Keratinocyte (primary cell): ENCODE results near the gene MORN2. TPM values are rescaled to one million over a fixed set of nuclear protein-coding genes. Genes with fewer than 3 reads are reported as not detected.
"Not testable (repeated sequence)": the region's sequence is repeated elsewhere in the genome, so short reads cannot be mapped to it uniquely, and the experiment has no call there.

Experiments used
- DNase-seq: peaks from one replicate; pipeline ENCODE4 v3.0.0-alpha.2; 2011; ENCODE audit warnings: low read depth, missing footprints, low spot score
- FAIRE-seq: peaks from 2 replicates; lab custom pipeline; 2011; peaks lifted over from hg19 to GRCh38; lab: Jason Lieb, UNC
- H2AFZ ChIP-seq: 2 replicates; pipeline ENCODE4 v1.6.0; 2012; ENCODE audit warnings: low read length, control low read depth, inconsistent platforms; ENCODE audit not compliant: control insufficient read depth
- H3K27ac ChIP-seq: 2 replicates; pipeline ENCODE4 v1.5.1; 2011; ENCODE audit warnings: low read length; ENCODE audit not compliant: control insufficient read depth, insufficient read depth
- H3K27me3 ChIP-seq: 3 replicates; pipeline ENCODE4 v1.6.0; 2011; ENCODE audit warnings: low read length; ENCODE audit not compliant: control insufficient read depth, insufficient read depth; ENCODE audit errors: extremely low read depth
- H3K36me3 ChIP-seq, 2 experiments: 2 replicates in 1 of 2; 3 replicates in 1 of 2; pipeline ENCODE4 v1.5.1; 2011; ENCODE audit warnings: low read length in 2 of 2, mild to moderate bottlenecking in 1 of 2; ENCODE audit not compliant: control insufficient read depth in 2 of 2, insufficient read depth in 2 of 2; ENCODE audit errors: extremely low read depth in 1 of 2
- H3K4me1 ChIP-seq: 3 replicates; pipeline ENCODE4 v1.5.1; 2011; ENCODE audit warnings: low read length; ENCODE audit not compliant: control insufficient read depth, insufficient read depth; ENCODE audit errors: extremely low read depth
- H3K4me2 ChIP-seq: 3 replicates; pipeline ENCODE4 v1.6.0; 2011; ENCODE audit warnings: low read depth, low read length; ENCODE audit not compliant: control insufficient read depth, insufficient read depth; ENCODE audit errors: extremely low read depth
- H3K4me3 ChIP-seq, 3 experiments: fragments of 200-600 bp in 1 of 3; sonication (generic) in 1 of 3; 2 replicates in 2 of 3; 3 replicates in 1 of 3; pipeline ENCODE4 v1.5.1; 2011 to 2016; ENCODE audit warnings: low read length in 3 of 3, mild to moderate bottlenecking in 3 of 3, control low read depth in 2 of 3, inconsistent platforms in 1 of 3, low read depth in 1 of 3, mixed read lengths in 1 of 3, mixed run types in 1 of 3, moderate library complexity in 1 of 3; ENCODE audit not compliant: control insufficient read depth in 2 of 3, insufficient read depth in 2 of 3; ENCODE audit errors: extremely low read depth in 1 of 3
- H3K79me2 ChIP-seq: 2 replicates; pipeline ENCODE4 v1.6.0; 2012; ENCODE audit warnings: low read length; ENCODE audit not compliant: control insufficient read depth, insufficient read depth
- H3K9ac ChIP-seq: 3 replicates; pipeline ENCODE4 v1.6.0; 2011; ENCODE audit warnings: low read length; ENCODE audit not compliant: control insufficient read depth, insufficient read depth; ENCODE audit errors: extremely low read depth
- H3K9me1 ChIP-seq: 3 replicates; pipeline ENCODE4 v1.6.0; 2011; ENCODE audit warnings: low read length; ENCODE audit not compliant: control insufficient read depth, insufficient read depth; ENCODE audit errors: extremely low read depth
- H3K9me3 ChIP-seq: 2 replicates; pipeline ENCODE4 v1.5.1; 2012; ENCODE audit warnings: low read depth, low read length; ENCODE audit not compliant: control insufficient read depth
- H4K20me1 ChIP-seq: 3 replicates; pipeline ENCODE4 v1.6.0; 2011; ENCODE audit warnings: low read length; ENCODE audit not compliant: control insufficient read depth, insufficient read depth; ENCODE audit errors: extremely low read depth
- CTCF ChIP-seq, 3 experiments: IDR thresholded peaks in 1 of 3; conservative IDR thresholded peaks in 1 of 3; optimal IDR thresholded peaks in 1 of 3; 2 replicates in 2 of 3; 3 replicates in 1 of 3; pipeline versions ENCODE3 to v1.5.1; 2011; ENCODE audit warnings: low read length in 3 of 3, mild to moderate bottlenecking in 3 of 3, moderate library complexity in 2 of 3, control low read depth in 1 of 3, inconsistent platforms in 1 of 3; ENCODE audit not compliant: insufficient read depth in 2 of 3; ENCODE audit errors: extremely low read depth in 1 of 3
- EZH2 ChIP-seq: IDR thresholded peaks from one replicate; pipeline ENCODE4 v1.6.1; 2012; ENCODE audit warnings: inconsistent platforms, mild to moderate bottlenecking, low read length, moderate library complexity
- dilution Hi-C: fragments of 300-500 bp; cut with MboI; formaldehyde crosslinking; loops from one replicate; pipeline ENCODE4 v1.7.0; 2020; ENCODE audit warnings: low sequenced_read_pairs; ENCODE audit not compliant: extremely low pct_ligation_motif_present
- polyA minus RNA-seq, 3 experiments: library from RNA; depleted of rRNA, polyadenylated mRNA; stranded (reverse); fragments of >200 nt; gene quantifications; 1 replicate in 1 of 3; 2 replicates in 1 of 3; 3 replicates in 1 of 3; pipeline ENCODE4 v1.2.3, GENCODE V29; 2011
- polyA plus RNA-seq, 5 experiments: library from polyadenylated mRNA; depleted of rRNA in 3 of 5; stranded (reverse) in 3 of 5; stranded (forward) in 1 of 5; unstranded in 1 of 5; fragments of >200 nt; gene quantifications; 1 replicate in 1 of 5; 2 replicates in 3 of 5; 3 replicates in 1 of 5; pipeline versions ENCODE4 v1.2.1 to v1.2.3, GENCODE V29; 2011 to 2012; ENCODE audit warnings: missing spikeins in 2 of 5, low read depth in 1 of 5, low replicate concordance in 1 of 5

The MORN2 gene
- 12.3 to 22.5 TPM (median 15.0 TPM) in 3 replicates for polyA plus RNA-seq
- polyA plus RNA-seq (2011; ENCODE audit: low read depth): 9.2 TPM
- 17.9 and 21.9 TPM in 2 replicates for polyA plus RNA-seq (2011; cell fraction: cytosol; rRNA removed)
- 4.4 and 6.6 TPM in 2 replicates for polyA plus RNA-seq (2011; cell fraction: nucleus; rRNA removed)
- 20.0 and 22.4 TPM in 2 replicates for polyA plus RNA-seq (2012; ENCODE audit: low replicate concordance)
- 1.3 to 5.3 TPM (median 4.6 TPM) in 3 replicates for polyA minus RNA-seq
- 5.2 TPM for polyA minus RNA-seq (2011; cell fraction: cytosol; rRNA and poly(A)+ RNA removed)
- 1.5 and 3.3 TPM in 2 replicates for polyA minus RNA-seq (2011; cell fraction: nucleus; rRNA and poly(A)+ RNA removed)

- Histone ChIP-seq H3K79me2 (peaks cover 29% of the 10 kb centered on the region), H3K27ac (peak within 1 kb of the TSS; percentile 81), H3K9me3 (no peaks in the 10 kb centered on the region), H2AFZ (peak within 1 kb of the TSS; percentile 100), H3K4me1 (peaks cover 13% of the 10 kb centered on the region), H3K4me2 (peak within 1 kb of the TSS; percentile 70), H3K9me1 (no peaks in the 10 kb centered on the region), H3K27me3 (no peaks in the 10 kb centered on the region), H3K36me3 (no peaks in the 10 kb centered on the region), H3K4me3 (peak within 1 kb of the TSS; percentile 68 to 83 (median 70)), H4K20me1 (no peaks in the 10 kb centered on the region), H3K9ac (peak within 1 kb of the TSS; percentile 76)
- FAIRE-seq (peak; percentile 46), DNase-seq (no peak)
- TF ChIP-seq EZH2 (no peak), CTCF (optimal IDR thresholded peaks at IDR 0.05 in 1 of 3, IDR thresholded peaks at IDR 0.05 in 1 of 3, conservative IDR thresholded peaks at IDR 0.05 in 1 of 3; ENCODE audit: extremely low read depth in 1 of 3, insufficient read depth in 2 of 3, low read length in 3 of 3) (no peak)
- dilution Hi-C loops: no loop called here
These were observed at the start of gene MORN2, which contains the start of gene DHX57 for GRCh38 chr2:38875576-38876367. Gene MORN2 (plus strand): TSS chr2:38875976. Gene DHX57 (minus strand): TSS chr2:38875934. CDS start chr2:38868405, 7,529 bp downstream.

GRCh38 chr2:38827539-38828145 is 48.1 kb upstream of the MORN2 start:
- H3K4me1 ChIP-seq, H4K20me1 ChIP-seq, dilution Hi-C loops, FAIRE-seq, H2AFZ ChIP-seq, H3K9ac ChIP-seq, H3K4me3 ChIP-seq, H3K4me2 ChIP-seq, H3K79me2 ChIP-seq, H3K36me3 ChIP-seq, H3K27ac ChIP-seq, H3K27me3 ChIP-seq, DNase-seq, H3K9me1 ChIP-seq, H3K9me3 ChIP-seq: not testable (repeated sequence)
